ENCODE data around the gene FAM227B.
"Not testable (repeated sequence)": the region's sequence is repeated elsewhere in the genome, so short reads cannot be mapped to it uniquely, and the experiment has no call there.

The FAM227B gene

DNA sequence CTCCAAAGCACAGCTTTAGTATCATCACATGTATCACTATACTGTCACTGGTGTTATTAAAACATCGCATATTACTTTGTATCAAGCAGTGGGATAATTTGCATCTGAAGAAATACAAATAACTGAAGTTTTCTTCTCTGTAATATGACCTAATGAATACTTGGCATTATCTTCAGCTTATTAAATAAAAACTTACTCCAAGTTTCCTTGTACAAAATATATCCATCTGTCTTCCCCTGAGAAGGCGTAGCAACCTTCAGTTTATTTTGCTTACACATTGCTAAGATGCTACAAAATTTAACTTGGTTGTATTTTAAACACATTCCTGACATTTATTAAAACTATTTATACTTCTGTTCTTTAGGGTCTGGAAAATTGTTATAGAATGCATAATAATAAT is 183.9 kb downstream of the FAM227B start:
- no peak for DNase-seq

DNA sequence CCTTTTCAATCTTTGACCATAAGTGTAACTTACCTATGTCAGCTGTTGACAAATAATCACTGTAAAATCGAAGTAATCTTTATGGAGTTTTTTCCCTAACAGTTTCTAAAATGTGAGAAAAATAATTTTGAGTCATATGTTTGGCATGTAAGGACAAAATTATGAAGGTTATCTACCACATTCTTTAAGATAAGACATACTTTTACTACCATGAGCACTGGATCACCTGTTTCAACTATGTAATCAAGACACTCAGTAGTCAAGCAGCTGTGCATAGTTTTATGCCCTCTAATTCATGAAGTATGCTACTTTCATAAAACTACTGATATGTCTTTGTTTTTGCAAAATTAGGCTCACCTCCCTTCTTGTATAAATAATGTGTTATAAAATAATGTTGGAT is 185.4 kb downstream of the FAM227B start:
- DNase-seq, result no peak

DNA sequence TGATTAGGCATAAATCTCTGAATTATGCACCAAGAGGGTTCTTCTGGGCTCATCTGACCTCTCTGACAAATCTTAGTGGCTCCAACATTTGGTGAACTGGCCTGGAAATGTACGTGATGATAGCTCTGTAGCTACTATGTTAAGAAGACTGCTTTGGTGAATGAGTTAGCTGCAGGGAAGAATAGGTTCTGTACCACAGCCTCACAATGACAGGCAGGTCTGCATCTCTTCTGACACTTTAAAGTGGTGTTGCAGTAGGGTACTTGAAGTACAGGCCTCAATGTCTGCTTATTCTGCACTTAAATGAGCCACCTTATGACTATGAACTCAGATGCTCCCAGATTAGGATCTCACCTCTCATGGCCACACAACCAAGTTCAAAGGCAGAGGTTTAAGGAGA is 190.6 kb downstream of the FAM227B start:
- no peak for DNase-seq

DNA sequence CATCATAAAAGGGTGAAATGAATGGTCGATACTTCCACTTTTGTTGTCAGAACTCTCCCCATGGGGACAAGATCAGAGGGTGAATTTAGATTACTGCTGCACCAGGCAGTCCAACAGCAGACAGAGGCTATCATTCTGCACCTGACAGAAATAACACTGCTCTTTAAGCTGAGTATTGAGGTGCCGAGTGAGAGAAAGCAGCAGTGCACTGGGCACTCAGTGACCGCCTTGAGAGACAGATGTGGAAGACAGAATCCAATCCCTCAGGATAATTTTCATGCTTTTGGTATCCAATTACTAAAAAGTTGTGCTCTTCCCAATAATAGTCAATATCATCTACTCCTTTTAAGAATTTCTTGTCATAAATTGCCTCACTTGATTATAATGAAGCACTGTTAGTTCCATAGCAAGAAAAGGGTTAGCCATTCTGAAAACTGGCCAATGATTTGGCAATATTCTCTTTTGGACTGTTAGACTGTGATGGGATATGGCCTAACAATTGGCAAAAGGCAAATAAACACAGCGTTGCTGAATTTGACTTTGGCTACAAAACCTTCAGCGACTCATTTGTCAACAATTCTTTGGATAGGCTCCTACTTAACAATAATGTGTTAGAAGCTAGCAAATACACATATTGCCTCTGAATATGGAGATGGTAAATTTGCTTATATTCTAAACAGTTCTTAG is 192.1 kb downstream of the FAM227B start:
- no peak for DNase-seq

DNA sequence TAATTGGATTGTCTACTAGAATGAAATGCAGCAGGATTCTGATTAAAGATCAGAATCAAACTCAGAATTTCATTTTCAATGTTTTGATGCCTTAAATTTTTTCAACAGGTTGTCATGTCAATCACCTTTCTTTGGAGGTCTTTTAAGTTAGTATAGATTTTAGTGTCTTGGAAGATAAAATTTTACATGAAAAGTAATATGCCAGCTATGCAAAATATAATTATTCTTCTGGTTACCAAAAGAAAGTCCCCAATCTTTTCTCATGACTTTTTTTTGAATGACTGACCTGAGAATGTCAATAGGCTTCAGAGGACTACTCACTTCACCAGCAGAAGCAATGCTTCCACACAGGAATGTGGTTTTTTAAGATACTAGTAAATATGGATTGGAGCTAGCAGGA is 193.2 kb downstream of the FAM227B start:
- no peak for DNase-seq

DNA sequence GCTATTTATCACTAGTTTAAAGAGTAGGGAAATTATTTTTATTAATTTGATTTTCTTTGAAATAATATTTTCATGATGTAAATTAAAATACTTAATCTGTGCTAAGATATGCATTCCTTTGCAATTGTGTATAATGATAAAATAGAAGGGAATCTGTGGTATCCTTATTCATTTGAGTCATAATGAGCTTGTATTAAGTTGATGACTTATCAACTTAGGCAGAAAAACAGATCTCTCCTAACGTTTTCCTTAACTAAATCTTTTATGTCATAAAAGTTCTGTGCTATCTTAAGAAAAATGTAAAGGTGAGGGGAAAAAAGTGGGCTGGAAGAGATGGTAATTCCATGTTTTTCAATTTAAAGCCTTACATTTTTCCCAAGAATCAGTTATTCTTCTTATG is 195.7 kb downstream of the FAM227B start:
- no peak for DNase-seq

DNA sequence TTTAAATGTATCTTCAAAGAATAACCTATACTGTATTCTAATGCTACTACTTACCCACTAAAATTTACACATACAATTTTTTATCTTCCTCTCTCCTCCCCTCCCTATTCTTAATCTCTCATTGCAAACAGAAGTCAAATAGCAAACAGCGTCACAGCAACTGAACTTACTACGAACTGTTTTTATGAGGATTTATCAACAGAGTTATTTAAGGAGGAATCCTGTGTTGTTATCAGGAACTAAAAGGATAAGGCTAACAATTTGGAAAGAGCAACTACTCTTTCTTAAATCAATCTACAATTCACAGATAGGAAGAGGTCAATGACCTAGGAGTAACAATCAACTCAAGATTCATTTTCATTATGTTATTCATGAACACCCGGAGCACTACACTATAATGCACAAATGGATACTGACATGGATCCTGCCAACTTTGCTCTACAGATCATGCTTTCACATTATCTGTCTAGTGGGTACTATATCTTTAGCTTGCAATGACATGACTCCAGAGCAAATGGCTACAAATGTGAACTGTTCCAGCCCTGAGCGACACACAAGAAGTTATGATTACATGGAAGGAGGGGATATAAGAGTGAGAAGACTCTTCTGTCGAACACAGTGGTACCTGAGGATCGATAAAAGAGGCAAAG is 196.6 kb downstream of the FAM227B start:
- DNase-seq, result no peak

DNA sequence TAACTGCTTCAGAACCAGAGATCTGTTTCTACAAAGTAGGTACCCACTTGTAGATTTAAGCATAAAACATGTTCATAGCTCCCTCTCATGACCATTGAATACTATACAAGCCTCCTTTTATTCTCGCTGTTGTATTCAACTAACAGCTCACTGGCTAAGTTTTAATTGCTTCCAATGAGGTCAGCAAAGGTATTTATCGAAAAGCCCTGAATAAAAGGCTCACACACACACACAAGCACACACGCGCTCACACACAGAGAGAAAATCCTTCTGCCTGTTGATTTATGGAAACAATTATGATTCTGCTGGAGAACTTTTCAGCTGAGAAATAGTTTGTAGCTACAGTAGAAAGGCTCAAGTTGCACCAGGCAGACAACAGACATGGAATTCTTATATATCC is 197.6 kb downstream of the FAM227B start, which contains the start of gene FGF7:
TSS of gene FGF7 (plus strand) at position 222 of the 400 bp plus-strand sequence. CDS start 1,056 bp downstream, outside the sequence.
- DNase-seq, result no peak

DNA sequence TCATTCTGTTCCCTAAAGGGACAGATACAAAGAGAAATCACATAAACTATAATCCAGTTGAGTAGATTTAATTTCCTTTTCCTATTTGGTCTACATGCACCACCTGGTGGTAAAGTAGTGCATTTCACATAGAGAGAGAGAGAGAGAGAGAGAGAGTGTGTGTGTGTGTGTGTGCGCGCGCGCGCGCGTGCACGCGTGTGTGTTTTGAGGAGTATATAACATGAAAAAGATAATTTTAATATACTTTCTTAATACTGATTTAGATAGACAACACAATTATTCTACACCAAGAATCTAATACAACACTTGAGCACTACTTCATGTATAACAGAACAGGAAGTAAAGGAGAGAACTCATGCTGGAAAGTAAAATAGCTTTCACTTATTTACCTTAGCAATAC is 198.6 kb downstream of the FAM227B start:
- peak; percentile 62 for DNase-seq

DNA sequence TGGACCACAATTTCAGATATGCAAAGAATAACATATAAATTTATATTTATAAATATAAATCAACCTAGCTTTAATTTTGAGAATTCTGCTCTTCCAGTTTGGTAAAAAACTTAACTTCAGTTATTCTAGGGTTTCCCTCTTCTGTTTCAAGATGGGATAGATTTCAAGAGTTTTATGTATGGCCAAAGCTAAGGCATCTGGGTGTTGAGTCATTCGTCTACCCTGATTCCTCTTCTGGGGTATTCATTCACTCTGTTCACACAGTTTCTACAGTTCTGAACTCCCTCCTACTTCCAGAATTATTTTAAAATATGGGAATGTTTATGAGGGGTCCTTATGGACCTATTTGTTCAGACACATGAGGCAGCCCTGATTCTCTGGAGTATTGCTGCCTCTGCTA is 201.8 kb downstream of the FAM227B start:
- DNase-seq, result no peak

DNA sequence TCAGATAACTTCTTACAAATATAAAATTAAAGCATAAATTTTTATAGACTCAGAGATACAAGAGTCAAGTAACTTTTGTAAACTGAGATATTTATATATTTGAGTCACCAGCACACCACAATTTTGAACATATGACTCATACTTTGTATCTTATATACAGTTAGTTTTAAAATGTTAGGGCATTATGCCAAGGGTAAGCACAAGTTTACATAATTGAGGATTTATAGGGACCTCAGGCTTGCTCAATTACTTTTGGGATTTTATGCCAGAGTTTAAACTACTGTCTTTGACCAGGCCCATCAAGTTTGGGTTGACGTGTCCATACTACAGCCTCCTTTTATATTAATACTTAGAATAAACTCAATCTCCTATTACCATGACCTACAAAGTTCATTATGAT is 205.0 kb downstream of the FAM227B start:
- no peak for DNase-seq

DNA sequence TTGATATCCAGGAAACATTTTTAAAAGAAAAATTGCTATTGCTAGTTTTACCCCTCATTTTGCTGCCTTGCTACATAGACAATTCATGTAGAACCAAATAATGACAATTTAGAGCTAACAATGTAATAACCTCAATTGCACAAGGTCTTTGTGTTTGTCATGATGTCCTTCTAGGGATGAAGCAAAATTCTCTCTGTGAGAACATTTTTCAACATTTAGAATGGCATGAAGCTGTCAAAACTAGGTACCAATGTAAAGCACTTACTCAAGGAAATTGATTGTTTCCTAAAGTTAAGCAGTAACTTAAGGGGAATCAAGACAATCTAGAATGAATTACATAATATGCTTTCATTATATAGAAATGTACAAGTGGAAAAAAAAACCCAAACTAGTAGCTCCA is 205.5 kb downstream of the FAM227B start:
- DNase-seq, result no peak

DNA sequence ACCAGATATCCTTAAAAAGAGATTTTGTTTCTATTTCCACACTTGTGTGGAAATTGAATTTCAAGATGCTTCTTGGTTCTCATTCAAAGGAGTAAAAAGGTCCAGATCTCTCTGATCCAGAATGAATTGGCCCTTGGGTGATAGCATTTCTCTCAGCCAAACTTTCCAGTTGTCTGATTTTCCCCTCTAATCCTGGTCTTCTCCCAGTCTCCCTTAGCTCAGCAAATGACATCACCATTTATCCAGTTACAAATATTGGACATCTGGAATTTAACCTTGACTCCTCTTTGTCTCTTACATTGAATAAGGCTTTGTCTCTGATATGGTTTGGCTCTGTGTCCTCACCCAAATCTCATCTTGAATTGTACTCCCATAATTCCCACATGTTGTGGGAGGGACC is 207.8 kb downstream of the FAM227B start:
- DNase-seq, result no peak

DNA sequence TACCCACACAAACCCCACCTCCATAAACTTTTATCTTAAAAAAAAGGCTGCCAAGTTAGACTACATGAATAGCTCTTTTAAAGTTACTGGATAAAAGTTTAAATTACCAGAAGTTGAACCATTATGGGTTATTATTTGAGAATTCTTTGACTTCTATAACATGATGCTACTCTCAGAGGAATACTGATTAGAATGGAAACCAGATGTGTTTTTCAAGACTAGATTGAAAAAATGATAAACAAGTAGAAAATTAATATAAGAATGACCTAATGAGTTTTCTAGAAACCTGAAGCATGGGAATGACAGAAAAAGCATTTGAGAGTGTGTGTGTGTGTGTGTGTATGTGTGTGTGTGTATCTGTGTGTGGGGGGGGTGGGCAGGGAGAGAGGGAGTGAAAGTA is 210.0 kb downstream of the FAM227B start:
- no peak for DNase-seq

DNA sequence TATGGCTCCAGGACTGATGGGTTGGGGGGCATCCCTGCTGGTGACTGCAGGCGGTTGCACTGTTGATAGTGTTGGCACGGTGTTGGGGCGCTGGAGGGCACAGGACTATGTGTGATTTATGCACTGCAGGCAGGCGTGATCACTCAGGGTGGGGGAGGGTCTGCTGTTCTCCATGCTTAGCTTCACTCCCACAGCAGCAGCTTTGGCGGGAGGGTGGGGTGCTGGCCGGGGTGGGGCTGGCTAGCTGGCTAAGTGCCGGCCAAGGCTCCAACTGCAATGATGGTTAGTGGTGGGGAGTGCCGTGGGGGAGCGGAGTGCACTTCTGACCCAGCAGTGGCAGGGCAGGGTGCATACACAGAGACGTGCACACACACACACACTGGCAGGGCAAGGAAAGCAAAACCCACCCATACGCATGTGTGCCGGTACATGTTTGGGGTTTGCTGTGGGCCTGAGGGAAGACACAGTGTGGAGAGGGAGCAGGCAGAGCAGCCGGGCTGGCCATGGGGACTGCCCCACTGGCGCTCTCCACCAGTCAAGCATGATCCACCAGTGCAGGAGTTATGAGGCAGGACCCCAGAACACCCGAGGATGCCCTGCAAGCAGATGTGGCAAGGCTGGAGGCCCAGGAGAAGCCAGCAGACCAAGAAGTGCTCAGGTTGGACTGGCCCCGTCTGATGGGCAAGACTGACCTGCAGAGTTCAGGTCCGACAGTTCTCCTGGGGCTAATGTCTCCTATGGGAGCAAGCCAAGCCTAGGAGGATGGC is 214.1 kb downstream of the FAM227B start:
- no peak for DNase-seq

DNA sequence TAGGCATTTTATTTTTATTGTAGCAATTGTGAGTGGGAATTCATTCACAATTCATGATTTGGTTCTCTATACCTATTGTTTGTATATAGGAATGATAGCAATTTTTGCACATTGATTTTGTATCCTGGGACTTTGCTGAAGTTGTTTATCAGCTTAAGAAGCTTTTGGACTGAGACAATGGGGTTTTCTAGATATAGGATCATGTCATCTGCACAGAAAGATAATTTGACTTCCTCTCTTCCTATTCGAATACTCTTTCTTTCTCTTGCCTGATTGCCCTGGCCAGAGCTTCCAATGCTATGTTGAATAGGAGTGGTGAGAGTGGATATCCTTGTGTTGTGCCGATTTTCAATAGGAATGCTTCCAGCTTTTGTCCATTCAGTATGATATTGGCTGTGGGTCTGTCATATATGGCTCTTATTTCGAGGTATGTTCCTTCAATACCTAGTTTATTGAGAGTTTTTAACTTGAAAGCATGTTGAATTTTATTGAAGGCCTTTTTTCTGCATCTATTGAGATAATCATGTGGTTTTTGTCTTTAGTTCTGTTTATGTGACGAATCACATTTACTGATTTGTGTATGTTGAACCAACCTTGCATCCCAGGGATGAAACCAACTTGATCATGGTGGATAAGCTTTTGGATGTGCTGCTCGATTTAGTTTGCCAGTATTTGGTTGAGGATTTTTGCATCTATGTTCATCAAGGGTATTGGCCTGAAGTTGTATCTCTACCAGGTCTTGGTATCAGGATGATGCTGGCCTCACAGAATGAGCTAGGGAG is 217.9 kb downstream of the FAM227B start:
- not testable (repeated sequence) for DNase-seq

DNA sequence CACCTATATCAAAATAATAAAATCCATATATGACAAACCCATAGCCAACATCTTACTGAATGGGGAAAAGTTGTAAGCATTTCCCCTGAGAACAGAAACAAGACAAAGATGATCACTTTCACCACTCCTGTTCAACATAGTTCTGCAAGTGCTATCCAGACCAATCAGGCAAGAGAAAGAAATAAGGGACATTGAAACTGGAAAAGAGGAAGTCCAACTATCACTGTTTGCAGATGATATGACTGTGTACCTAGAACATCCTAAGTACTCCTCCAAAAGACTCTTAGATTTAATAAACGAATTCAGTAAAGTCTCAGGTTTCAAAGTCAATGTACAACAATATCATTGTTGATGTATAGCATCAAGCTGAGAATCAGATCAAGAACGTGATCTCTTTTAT is 233.1 kb downstream of the FAM227B start:
- no peak for DNase-seq

DNA sequence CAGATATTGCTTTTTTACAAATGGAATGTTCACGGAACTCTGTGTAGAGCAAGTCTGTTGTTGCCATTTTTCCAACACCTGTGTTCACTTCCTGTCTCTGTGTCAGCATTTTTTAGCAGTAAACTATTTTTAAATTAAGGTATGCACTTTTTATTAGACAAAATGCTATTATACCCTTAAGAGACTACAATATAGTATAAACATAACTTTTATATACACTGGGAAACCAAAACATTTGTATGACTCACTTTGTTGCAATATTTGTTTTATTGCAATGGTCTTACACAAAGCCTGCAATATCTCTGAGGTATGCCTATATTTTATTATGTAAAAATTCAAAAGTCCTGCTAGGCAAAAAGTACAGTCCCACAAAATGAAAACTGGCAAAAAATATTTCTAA is 237.4 kb downstream of the FAM227B start:
- DNase-seq, result no peak

DNA sequence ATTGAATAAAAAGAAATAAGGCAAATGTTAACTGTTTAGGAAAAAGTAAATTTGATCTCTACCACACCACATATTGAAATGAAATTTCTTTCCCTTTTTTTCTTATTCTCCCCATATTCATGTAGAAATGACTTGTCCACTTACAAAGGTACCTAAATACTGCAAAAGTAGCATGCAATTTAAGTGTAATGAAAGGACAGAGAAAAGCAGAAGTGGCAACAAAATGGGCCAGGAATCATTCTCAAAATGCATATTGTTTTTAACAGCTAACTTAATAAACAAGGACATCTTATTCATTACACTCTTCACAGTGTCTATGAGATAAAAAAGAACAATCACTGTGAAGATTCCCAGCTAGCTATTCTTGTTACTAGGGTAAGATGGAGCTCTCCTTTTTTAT is 238.2 kb downstream of the FAM227B start:
- no peak for DNase-seq

DNA sequence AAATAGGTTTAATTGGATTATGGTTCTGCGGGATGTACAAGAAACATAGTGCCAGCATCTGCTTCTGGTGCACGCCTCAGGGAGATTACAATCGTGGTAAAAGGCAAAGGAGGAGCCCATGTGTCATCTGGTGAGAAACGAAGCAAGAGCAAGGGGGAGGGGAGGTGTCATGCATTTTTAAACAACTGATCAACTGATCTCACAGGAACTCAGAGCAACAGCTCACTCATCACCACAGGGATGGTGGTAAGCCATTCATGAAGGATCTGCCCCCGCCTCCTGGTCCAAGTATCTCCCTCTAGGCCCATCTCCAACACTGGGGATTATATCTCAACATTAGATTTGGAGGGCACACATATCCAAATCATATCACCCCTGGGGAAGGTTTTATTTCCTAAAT is 239.7 kb downstream of the FAM227B start:
- no peak for DNase-seq

DNA sequence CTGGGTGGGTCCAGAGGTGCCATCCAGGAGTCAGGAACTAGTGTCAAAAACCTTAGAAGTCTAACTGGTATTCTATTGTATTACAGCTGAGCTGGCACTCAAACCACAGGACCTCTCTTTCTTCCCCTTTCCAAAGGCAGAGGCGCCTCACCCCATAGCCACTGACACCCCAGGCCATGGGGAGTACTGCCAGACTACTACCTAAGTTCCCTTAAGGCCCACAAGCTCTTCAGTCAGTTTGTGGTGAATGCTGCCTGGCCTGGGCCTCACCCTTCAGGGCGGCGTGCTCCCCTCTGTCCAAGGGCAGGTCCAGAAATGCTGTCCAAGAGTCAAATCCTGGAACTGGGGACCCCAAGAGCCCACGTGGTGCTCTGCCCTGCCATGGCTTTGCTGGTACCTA is 240.6 kb downstream of the FAM227B start:
- no peak for DNase-seq

DNA sequence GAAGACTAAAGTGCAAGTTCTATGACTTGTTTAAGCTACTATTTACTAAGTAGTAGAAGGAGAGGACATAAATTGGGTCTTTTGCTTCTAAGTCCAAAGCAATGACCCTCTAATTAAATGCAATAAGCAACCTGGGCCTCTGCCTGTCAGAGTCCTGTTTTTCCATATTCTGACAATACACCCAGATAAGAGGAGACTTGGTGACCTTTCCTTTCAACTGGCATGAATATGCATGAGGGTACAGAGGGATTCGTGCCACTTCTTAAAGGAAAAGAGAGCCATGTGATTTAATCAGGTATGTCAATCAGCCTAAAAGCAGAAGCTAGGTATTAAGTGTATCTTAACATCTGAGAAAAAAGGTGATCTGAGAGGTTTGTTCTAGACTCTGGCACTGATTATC is 248.3 kb downstream of the FAM227B start:
- DNase-seq, result no peak

DNA sequence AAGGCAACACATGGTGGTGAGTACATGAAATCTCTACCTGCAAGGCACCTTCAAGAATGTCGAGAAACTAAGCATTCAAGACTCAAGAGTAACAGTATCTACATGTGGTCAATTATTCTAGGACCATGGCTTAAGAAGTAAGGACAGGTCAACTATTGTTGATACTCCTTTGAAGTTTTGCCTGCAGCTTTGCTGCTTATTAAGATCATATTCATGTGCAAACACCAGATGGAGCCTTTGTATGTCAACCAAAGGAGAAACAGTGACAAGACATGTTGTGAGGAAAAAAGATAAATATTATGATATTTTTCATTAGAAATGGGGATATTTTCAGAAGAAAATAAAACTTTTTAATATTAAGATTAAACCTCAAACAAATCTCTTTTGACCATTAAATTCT is 249.8 kb downstream of the FAM227B start:
- peak; percentile 41 for DNase-seq

All from hematopoietic multipotent progenitor cell treated with erythropoietin and hydrocortisone succinate and interleukin-3 and kit ligand, for 8 days (in vitro differentiated cells).